HepG2 (cell line): ENCODE measurements around the gene SENP7. TPM values are rescaled to one million over a fixed set of nuclear protein-coding genes. Genes with fewer than 3 reads are reported as not detected.

Experiments
- ASH2L ChIP-seq: fragments of 300-600, 200-600 bp; sonication (generic); IDR thresholded peaks from 2 replicates; pipeline ENCODE4 v1.7.0; 2017; ENCODE audit warnings: low read depth, mild to moderate bottlenecking, moderate library complexity, mixed read lengths, low read length; ENCODE audit not compliant: insufficient read length
- CENPX ChIP-seq: sonication (generic); formaldehyde crosslinking; IDR thresholded peaks from 2 replicates; pipeline ENCODE4 v1.9.0; 2021; ENCODE audit warnings: mild to moderate bottlenecking, missing genetic modification reagents, moderate library complexity
- ELF3 ChIP-seq: IDR thresholded peaks from 2 replicates; pipeline ENCODE4 v1.6.1; 2016; ENCODE audit warnings: missing genetic modification reagents, missing compliant biosample characterization
- GTF3A ChIP-seq: sonication (generic); formaldehyde crosslinking; conservative IDR thresholded peaks from 2 replicates; pipeline ENCODE4 v1.4.0; 2020; ENCODE audit warnings: mild to moderate bottlenecking, missing genetic modification reagents
- MAF1 ChIP-seq: sonication (generic); formaldehyde crosslinking; IDR thresholded peaks from 2 replicates; pipeline ENCODE4 v1.5.0; 2020; ENCODE audit warnings: missing genetic modification reagents, borderline replicate concordance
- NR2F2 ChIP-seq: IDR thresholded peaks from 2 replicates; pipeline ENCODE4 v1.6.1; 2012; ENCODE audit warnings: low read depth, inconsistent platforms, borderline replicate concordance
- SETDB1 ChIP-seq: sonication (generic); formaldehyde crosslinking; IDR thresholded peaks from 2 replicates; pipeline ENCODE4 v1.5.1; 2020; ENCODE audit warnings: missing genetic modification reagents, mild to moderate bottlenecking, borderline replicate concordance
- SOX5 ChIP-seq: IDR thresholded peaks from 2 replicates; pipeline ENCODE4 v1.6.1; 2016; ENCODE audit warnings: borderline replicate concordance
- SRSF9 ChIP-seq: fragments of 200-400 bp; formaldehyde crosslinking; IDR thresholded peaks from 2 replicates; pipeline ENCODE4 v1.6.1; 2018; ENCODE audit warnings: borderline replicate concordance, mild to moderate bottlenecking, low read depth, low read length; ENCODE audit not compliant: insufficient read depth, poor library complexity, severe bottlenecking
- SRY ChIP-seq: sonication (generic); formaldehyde crosslinking; IDR thresholded peaks from 2 replicates; pipeline ENCODE4 v1.8.0; 2022; ENCODE audit warnings: mild to moderate bottlenecking, missing genetic modification reagents
- ZNF484 ChIP-seq: sonication (generic); formaldehyde crosslinking; IDR thresholded peaks from 2 replicates; pipeline ENCODE4 v1.5.1; 2020; ENCODE audit warnings: mild to moderate bottlenecking, low read depth, missing genetic modification reagents, borderline replicate concordance
- ZNF557 ChIP-seq: sonication (generic); formaldehyde crosslinking; IDR thresholded peaks from 2 replicates; pipeline ENCODE4 v1.4.0; 2020; ENCODE audit warnings: missing genetic modification reagents
- ZNF761 ChIP-seq: sonication (generic); formaldehyde crosslinking; conservative IDR thresholded peaks from 2 replicates; pipeline ENCODE4 v1.4.0; 2020; ENCODE audit warnings: mild to moderate bottlenecking, missing genetic modification reagents
- ZSCAN31 ChIP-seq: sonication (generic); formaldehyde crosslinking; IDR thresholded peaks from 2 replicates; pipeline ENCODE4 v1.5.0; 2020; ENCODE audit warnings: low read depth, mild to moderate bottlenecking, missing genetic modification reagents
- polyA plus RNA-seq, 8 experiments: library from polyadenylated mRNA; depleted of rRNA in 3 of 8; stranded (reverse) in 7 of 8; unstranded in 1 of 8; fragments of >200 nt; fragmentation: Illumina TruSeq in 4 of 8; extraction: Trizol in 4 of 8; gene quantifications; 2 replicates each; pipeline versions ENCODE4 v1.2.1 to v1.2.3, GENCODE V29; 2011 to 2016; ENCODE audit warnings: low read depth in 4 of 8, missing spikeins in 1 of 8, mixed read lengths in 1 of 8; ENCODE audit not compliant: insufficient read depth in 1 of 8
- total RNA-seq, 5 experiments: library from RNA; depleted of rRNA; stranded (reverse); fragments of >200 nt; fragmentation: Illumina TruSeq; extraction: Trizol; gene quantifications; 2 replicates each; pipeline ENCODE4 v1.2.3, GENCODE V29; 2016; ENCODE audit warnings: low read depth in 1 of 5
- TF ChIP-seq, protein P1 (sequence below): sonication (generic); formaldehyde crosslinking; IDR thresholded peaks from 2 replicates; pipeline ENCODE4 v1.4.0; 2020; ENCODE audit warnings: missing genetic modification reagents, mild to moderate bottlenecking, borderline replicate concordance
- TF ChIP-seq, protein P2 (sequence below): IDR thresholded peaks from 2 replicates; pipeline ENCODE4 v1.6.1; 2016
- TF ChIP-seq, protein P3 (sequence below): sonication (generic); formaldehyde crosslinking; IDR thresholded peaks from 2 replicates; pipeline ENCODE4 v1.4.0; 2020; ENCODE audit warnings: mild to moderate bottlenecking, low read depth, missing genetic modification reagents
- TF ChIP-seq, protein P4 (sequence below): sonication (generic); formaldehyde crosslinking; IDR thresholded peaks from 2 replicates; pipeline ENCODE4 v1.9.0; 2022; ENCODE audit warnings: low read depth, missing genetic modification reagents
- TF ChIP-seq, protein P5 (sequence below): sonication (generic); formaldehyde crosslinking; IDR thresholded peaks from 2 replicates; pipeline ENCODE4 v1.8.0; 2022; ENCODE audit warnings: missing genetic modification reagents, mild to moderate bottlenecking, moderate library complexity, borderline replicate concordance

SENP7 gene
- total and polyA plus RNA-seq, 2 of the 13 experiments (the other 11 are each of a cell fraction or from before 2014, with no cell fraction given): 9.1 to 10.3 TPM

DNA sequence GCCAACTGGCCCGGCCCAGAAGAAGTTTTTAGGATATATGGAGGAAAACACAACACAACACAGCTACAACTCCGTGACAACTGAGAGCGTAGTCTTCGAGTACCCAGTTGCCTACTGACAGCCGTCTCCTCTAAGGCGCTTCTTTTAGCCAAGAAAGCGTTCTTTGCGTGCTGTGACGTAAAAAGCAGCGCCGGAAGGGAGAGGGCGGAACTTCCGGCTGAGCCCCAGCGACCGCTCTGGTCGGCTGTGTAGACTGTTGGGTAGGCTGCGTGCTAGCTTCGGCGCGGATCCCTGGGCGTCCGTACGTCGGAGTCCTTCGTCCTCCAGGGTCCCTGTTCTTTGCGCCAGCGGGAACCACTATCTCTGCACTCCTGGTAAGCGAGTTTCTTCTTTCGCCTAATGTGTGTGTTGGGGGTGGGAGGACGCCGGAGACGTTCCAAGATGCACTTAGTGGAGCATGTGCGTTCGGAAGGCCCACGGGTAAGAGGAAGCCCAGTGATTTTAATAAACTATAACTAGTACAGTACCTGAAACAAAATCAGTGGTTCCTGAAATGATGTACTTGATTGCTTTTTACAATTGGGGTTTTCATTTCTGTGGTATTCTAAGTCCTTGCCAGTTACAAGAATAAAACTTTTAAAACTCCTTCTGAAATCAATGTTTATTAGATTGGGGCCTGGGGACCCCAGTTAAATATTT lies 48.8 kb upstream of the SENP7 start, which contains the start of gene TRMT10C (continued):
- TF ChIP-seq NR2F2 (no peak), ELF3 (CRISPR knock-in tag) (peak; percentile 76), ZNF557 (CRISPR knock-in tag) (0 out of 2 replicates have a peak, but pooled peaks have one; percentile 43), MAF1 (CRISPR knock-in tag) (0 out of 2 replicates have a peak, but pooled peaks have one; percentile 50), SRY (CRISPR knock-in tag) (no peak), ASH2L (peak; percentile 83), SRSF9 (no peak), ZNF484 (CRISPR knock-in tag) (no peak), GTF3A (no peak), ZNF761 (CRISPR knock-in tag) (no peak), SOX5 (CRISPR knock-in tag) (peak; percentile 31; the same call in 1 of the 2 replicates), CENPX (no peak), ZSCAN31 (CRISPR knock-in tag) (peak; percentile 18; the same call in 1 of the 2 replicates), SETDB1 (CRISPR knock-in tag) (0 out of 2 replicates have a peak, but pooled peaks have one; percentile 59)
- TF ChIP-seq, protein P1, sequence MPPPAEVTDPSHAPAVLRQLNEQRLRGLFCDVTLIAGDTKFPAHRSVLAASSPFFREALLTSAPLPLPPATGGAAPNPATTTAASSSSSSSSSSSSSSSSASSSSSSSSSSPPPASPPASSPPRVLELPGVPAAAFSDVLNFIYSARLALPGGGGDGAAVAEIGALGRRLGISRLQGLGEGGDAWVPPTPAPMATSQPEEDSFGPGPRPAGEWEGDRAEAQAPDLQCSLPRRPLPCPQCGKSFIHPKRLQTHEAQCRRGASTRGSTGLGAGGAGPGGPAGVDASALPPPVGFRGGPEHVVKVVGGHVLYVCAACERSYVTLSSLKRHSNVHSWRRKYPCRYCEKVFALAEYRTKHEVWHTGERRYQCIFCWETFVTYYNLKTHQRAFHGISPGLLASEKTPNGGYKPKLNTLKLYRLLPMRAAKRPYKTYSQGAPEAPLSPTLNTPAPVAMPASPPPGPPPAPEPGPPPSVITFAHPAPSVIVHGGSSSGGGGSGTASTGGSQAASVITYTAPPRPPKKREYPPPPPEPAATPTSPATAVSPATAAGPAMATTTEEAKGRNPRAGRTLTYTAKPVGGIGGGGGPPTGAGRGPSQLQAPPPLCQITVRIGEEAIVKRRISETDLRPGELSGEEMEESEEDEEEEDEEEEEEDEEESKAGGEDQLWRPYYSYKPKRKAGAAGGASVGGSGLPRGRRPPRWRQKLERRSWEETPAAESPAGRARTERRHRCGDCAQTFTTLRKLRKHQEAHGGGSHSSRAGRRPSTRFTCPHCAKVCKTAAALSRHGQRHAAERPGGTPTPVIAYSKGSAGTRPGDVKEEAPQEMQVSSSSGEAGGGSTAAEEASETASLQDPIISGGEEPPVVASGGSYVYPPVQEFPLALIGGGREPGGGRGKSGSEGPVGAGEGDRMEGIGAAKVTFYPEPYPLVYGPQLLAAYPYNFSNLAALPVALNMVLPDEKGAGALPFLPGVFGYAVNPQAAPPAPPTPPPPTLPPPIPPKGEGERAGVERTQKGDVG (CRISPR knock-in tag): peak; percentile 40; the same call in 1 of the 2 replicates
- TF ChIP-seq, protein P2, sequence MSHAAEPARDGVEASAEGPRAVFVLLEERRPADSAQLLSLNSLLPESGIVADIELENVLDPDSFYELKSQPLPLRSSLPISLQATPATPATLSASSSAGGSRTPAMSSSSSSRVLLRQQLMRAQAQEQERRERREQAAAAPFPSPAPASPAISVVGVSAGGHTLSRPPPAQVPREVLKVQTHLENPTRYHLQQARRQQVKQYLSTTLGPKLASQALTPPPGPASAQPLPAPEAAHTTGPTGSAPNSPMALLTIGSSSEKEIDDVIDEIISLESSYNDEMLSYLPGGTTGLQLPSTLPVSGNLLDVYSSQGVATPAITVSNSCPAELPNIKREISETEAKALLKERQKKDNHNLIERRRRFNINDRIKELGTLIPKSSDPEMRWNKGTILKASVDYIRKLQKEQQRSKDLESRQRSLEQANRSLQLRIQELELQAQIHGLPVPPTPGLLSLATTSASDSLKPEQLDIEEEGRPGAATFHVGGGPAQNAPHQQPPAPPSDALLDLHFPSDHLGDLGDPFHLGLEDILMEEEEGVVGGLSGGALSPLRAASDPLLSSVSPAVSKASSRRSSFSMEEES (CRISPR knock-in tag): peak; percentile 28; the same call in 1 of the 2 replicates
- TF ChIP-seq, protein P3, sequence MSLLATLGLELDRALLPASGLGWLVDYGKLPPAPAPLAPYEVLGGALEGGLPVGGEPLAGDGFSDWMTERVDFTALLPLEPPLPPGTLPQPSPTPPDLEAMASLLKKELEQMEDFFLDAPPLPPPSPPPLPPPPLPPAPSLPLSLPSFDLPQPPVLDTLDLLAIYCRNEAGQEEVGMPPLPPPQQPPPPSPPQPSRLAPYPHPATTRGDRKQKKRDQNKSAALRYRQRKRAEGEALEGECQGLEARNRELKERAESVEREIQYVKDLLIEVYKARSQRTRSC: no peak
- TF ChIP-seq, protein P4, sequence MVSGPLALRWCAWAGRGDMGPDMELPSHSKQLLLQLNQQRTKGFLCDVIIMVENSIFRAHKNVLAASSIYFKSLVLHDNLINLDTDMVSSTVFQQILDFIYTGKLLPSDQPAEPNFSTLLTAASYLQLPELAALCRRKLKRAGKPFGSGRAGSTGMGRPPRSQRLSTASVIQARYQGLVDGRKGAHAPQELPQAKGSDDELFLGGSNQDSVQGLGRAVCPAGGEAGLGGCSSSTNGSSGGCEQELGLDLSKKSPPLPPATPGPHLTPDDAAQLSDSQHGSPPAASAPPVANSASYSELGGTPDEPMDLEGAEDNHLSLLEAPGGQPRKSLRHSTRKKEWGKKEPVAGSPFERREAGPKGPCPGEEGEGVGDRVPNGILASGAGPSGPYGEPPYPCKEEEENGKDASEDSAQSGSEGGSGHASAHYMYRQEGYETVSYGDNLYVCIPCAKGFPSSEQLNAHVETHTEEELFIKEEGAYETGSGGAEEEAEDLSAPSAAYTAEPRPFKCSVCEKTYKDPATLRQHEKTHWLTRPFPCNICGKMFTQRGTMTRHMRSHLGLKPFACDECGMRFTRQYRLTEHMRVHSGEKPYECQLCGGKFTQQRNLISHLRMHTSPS (CRISPR knock-in tag): no peak
- TF ChIP-seq, protein P5, sequence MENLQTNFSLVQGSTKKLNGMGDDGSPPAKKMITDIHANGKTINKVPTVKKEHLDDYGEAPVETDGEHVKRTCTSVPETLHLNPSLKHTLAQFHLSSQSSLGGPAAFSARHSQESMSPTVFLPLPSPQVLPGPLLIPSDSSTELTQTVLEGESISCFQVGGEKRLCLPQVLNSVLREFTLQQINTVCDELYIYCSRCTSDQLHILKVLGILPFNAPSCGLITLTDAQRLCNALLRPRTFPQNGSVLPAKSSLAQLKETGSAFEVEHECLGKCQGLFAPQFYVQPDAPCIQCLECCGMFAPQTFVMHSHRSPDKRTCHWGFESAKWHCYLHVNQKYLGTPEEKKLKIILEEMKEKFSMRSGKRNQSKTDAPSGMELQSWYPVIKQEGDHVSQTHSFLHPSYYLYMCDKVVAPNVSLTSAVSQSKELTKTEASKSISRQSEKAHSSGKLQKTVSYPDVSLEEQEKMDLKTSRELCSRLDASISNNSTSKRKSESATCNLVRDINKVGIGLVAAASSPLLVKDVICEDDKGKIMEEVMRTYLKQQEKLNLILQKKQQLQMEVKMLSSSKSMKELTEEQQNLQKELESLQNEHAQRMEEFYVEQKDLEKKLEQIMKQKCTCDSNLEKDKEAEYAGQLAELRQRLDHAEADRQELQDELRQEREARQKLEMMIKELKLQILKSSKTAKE (CRISPR knock-in tag): no peak
